Measurements from ENCODE around the gene FCHSD2. TPM values are rescaled to one million over a fixed set of nuclear protein-coding genes. Genes with fewer than 3 reads are reported as not detected.
A peak's percentile ranks its signal among the peaks of the same experiment; 100 is the strongest.

Gene FCHSD2
- total RNA-seq, result 10 to 100 TPM; 21.7 to 22.3 TPM

DNA sequence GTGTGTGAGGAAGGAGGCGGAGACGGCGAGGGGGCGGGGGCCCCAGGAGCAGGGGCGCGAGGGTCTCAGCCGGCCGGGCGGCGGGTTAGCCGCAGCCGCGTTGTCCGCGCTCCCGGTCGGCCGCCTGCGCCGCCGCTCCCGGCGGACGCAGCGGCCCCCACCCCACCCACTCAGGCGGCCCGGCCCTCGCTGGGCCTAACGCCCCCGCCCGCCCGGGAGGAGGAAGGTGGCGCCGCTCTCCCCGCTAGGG, at the start of gene FCHSD2:
TSS of gene FCHSD2 (minus strand) at position 191 of the 250 bp plus-strand sequence. CDS start 441 bp downstream, outside the sequence.
- no peaks in the 10 kb centered on the region for H3K27me3 Mint-ChIP-seq
- H3K9me3 Mint-ChIP-seq, result no peaks in the 10 kb centered on the region
- peaks cover 32% of the 10 kb centered on the region for H3K36me3 Mint-ChIP-seq (ENCODE audit: low read depth)
- H3K27ac Mint-ChIP-seq, result peak within 1 kb of the TSS; percentile 98
- ATAC-seq (replicated peaks), result no peak
- peak within 1 kb of the TSS; percentile 100 for H3K4me3 Mint-ChIP-seq
- peaks cover 30% of the 10 kb centered on the region for H3K4me1 Mint-ChIP-seq

DNA sequence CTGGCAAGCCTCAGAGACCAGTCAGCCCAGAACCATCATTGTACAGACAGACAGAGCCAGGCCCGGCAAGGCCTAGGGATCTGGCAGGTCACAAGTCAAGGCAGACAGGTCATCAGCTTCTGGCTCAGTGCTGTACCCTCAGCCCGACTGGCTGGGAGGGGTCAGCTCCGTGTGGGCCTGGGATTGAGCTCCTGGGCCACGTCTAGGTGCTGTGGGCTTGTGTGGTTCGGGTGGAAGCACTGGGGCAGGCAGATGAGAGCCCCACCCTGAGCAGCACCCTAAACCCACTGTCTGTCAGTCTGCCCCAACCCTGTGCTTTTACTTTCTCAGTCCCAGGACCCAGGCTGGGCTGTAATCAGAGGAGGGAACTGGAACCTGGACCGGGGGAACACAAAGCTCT, 49.0 kb upstream of the FCHSD2 start:
- Mint-ChIP-seq H3K4me1 (no peaks in the 10 kb centered on the region), H3K27ac (peak overlapping the region; percentile 14), H3K36me3 (ENCODE audit: low read depth) (no peaks in the 10 kb centered on the region), H3K4me3 (no peak overlapping the region), H3K27me3 (peaks cover 6% of the 10 kb centered on the region), H3K9me3 (no peaks in the 10 kb centered on the region)
- no peak for ATAC-seq (replicated peaks)

GRCh38 chr11:73190557-73190885, 48.4 kb upstream of the FCHSD2 start:
- H3K36me3 Mint-ChIP-seq (ENCODE audit: low read depth), result no peaks in the 10 kb centered on the region
- H3K27ac Mint-ChIP-seq, result peak overlapping the region; percentile 14
- no peaks in the 10 kb centered on the region for H3K9me3 Mint-ChIP-seq
- peaks cover 6% of the 10 kb centered on the region for H3K27me3 Mint-ChIP-seq
- H3K4me3 Mint-ChIP-seq, result no peak overlapping the region
- no peak for ATAC-seq (replicated peaks)
- H3K4me1 Mint-ChIP-seq, result no peaks in the 10 kb centered on the region

GRCh38 chr11:73189723-73190556, 47.8 kb upstream of the FCHSD2 start:
- H3K4me1 Mint-ChIP-seq, result no peaks in the 10 kb centered on the region
- no peaks in the 10 kb centered on the region for H3K9me3 Mint-ChIP-seq
- ATAC-seq (replicated peaks), result no peak
- no peak overlapping the region for H3K27ac Mint-ChIP-seq
- peaks cover 6% of the 10 kb centered on the region for H3K27me3 Mint-ChIP-seq
- no peak overlapping the region for H3K4me3 Mint-ChIP-seq
- H3K36me3 Mint-ChIP-seq (ENCODE audit: low read depth), result no peaks in the 10 kb centered on the region

- H3K4me1 Mint-ChIP-seq, result no peaks in the 10 kb centered on the region
- no peaks in the 10 kb centered on the region for H3K36me3 Mint-ChIP-seq (ENCODE audit: low read depth)
- peaks cover 6% of the 10 kb centered on the region for H3K27me3 Mint-ChIP-seq
- no peak overlapping the region for H3K4me3 Mint-ChIP-seq
- no peak for ATAC-seq (replicated peaks)
- H3K27ac Mint-ChIP-seq, result no peak overlapping the region
- no peaks in the 10 kb centered on the region for H3K9me3 Mint-ChIP-seq
Measured at GRCh38 chr11:73189315-73189714, 47.2 kb upstream of the FCHSD2 start.

- H3K27me3 Mint-ChIP-seq, result peaks cover 6% of the 10 kb centered on the region
- ATAC-seq (replicated peaks), result no peak
Measured at GRCh38 chr11:73188301-73188700, 46.2 kb upstream of the FCHSD2 start.

DNA sequence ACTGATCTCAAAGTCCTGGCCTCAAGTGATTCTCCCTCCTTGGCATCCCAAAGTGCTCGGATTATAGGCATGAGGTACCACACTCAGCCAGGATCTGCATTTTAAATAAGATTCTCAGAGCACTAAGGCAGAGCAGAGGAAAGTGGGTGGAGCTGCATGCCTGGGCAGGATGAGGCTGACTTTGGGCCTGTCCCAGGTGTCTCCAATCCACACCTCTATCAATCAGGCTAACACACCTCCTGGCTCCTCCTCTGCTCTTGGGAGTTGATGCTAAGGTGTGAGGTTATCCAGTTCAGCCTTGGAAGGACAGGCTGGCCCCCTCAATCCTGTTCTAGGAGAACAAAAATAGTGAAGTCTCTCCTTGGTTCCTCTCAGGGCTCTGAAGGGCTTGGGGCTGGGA, 45.7 kb upstream of the FCHSD2 start:
- Mint-ChIP-seq H3K4me1 (no peaks in the 10 kb centered on the region), H3K27me3 (peaks cover 10% of the 10 kb centered on the region), H3K36me3 (ENCODE audit: low read depth) (no peaks in the 10 kb centered on the region), H3K27ac (no peak overlapping the region), H3K4me3 (no peak overlapping the region), H3K9me3 (no peaks in the 10 kb centered on the region)
- no peak for ATAC-seq (replicated peaks)

More at GRCh38 chr11:73188301-73188700, 46.2 kb upstream of the FCHSD2 start:
- Mint-ChIP-seq H3K27ac (no peak overlapping the region), H3K4me1 (no peaks in the 10 kb centered on the region), H3K9me3 (no peaks in the 10 kb centered on the region), H3K36me3 (ENCODE audit: low read depth) (no peaks in the 10 kb centered on the region), H3K4me3 (no peak overlapping the region)

- peaks cover 10% of the 10 kb centered on the region for H3K27me3 Mint-ChIP-seq
- H3K9me3 Mint-ChIP-seq, result no peaks in the 10 kb centered on the region
- H3K27ac Mint-ChIP-seq, result no peak overlapping the region
- no peaks in the 10 kb centered on the region for H3K36me3 Mint-ChIP-seq (ENCODE audit: low read depth)
- no peak for ATAC-seq (replicated peaks)
- H3K4me3 Mint-ChIP-seq, result no peak overlapping the region
- H3K4me1 Mint-ChIP-seq, result no peaks in the 10 kb centered on the region
Measured at GRCh38 chr11:73186886-73187285, 44.8 kb upstream of the FCHSD2 start.

DNA sequence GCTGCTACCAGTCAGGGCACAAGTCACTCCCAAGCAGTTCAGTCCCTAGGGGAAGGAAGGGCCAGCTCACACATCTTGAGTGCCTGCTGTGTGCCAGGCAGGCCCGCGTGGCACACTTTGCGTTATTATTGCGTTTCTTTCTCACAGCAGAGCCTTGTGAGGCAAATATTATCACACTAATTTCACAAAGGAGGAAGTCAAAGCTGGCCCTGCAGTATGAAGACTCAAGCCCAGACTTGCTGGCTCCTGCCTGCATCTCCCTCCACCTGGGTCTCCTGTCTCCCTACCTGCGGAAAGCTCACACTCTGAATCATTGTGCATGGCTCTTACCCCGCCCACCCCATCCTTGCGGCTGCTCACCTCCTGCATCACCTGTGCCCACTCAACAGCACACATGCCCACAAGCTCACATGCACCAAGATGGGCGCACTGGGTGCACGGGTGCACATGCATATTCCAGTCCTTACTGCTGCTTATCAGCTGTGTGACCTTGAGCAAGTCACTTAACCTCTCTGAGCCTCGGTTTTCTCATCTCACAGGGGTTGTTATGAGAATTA, 44.3 kb upstream of the FCHSD2 start:
- H3K36me3 Mint-ChIP-seq (ENCODE audit: low read depth), result no peaks in the 10 kb centered on the region
- no peak for ATAC-seq (replicated peaks)
- no peaks in the 10 kb centered on the region for H3K9me3 Mint-ChIP-seq
- H3K27ac Mint-ChIP-seq, result no peak overlapping the region
- H3K4me3 Mint-ChIP-seq, result no peak overlapping the region
- no peaks in the 10 kb centered on the region for H3K4me1 Mint-ChIP-seq
- peaks cover 10% of the 10 kb centered on the region for H3K27me3 Mint-ChIP-seq

- peaks cover 10% of the 10 kb centered on the region for H3K27me3 Mint-ChIP-seq
- no peak overlapping the region for H3K4me3 Mint-ChIP-seq
- no peaks in the 10 kb centered on the region for H3K36me3 Mint-ChIP-seq (ENCODE audit: low read depth)
- no peak overlapping the region for H3K27ac Mint-ChIP-seq
- ATAC-seq (replicated peaks), result no peak
- H3K4me1 Mint-ChIP-seq, result no peaks in the 10 kb centered on the region
- no peaks in the 10 kb centered on the region for H3K9me3 Mint-ChIP-seq
Measured at GRCh38 chr11:73185680-73186293, 43.7 kb upstream of the FCHSD2 start.

DNA sequence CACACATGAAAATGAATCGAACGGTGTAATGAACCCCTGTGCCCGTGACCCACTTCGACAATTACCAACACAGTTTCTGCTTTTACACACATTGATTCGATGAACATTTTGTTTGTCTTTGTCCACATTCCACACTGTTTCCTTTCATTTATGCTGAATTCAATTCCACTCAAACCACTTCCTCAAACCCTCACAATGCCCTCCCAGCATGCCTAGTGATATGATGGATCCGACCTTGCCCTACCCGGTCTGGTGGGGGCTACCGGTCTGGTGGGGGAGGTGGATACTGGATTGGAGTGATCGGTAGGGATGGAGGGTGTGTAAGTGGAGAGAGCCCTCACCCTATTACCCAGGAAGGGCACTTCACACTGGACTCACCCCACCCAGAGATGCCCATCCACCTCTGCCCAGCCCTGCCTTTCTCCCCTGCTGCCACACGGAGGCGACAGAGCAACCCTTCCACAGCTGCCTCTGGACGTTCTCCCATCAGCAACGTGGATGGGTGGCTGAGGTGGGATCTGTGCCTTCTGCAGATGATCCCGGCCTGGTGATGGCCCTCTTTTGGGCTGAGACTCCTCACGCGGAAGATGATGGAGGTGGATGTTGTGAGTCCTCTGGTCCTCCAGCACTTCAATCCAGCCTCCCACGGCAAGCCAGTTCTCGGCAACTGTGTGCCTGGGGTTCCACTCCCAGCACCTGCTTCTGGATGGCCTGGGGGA, 43.0 kb upstream of the FCHSD2 start:
- Mint-ChIP-seq H3K4me3 (no peak overlapping the region), H3K27ac (no peak overlapping the region), H3K9me3 (no peaks in the 10 kb centered on the region), H3K36me3 (ENCODE audit: low read depth) (no peaks in the 10 kb centered on the region), H3K4me1 (no peaks in the 10 kb centered on the region), H3K27me3 (peaks cover 5% of the 10 kb centered on the region)
- peak; percentile 79 for ATAC-seq (replicated peaks)

- Mint-ChIP-seq H3K4me3 (no peak overlapping the region), H3K27me3 (peaks cover 4% of the 10 kb centered on the region), H3K4me1 (no peaks in the 10 kb centered on the region), H3K27ac (no peak overlapping the region), H3K36me3 (ENCODE audit: low read depth) (no peaks in the 10 kb centered on the region), H3K9me3 (no peaks in the 10 kb centered on the region)
- no peak for ATAC-seq (replicated peaks)
Measured at GRCh38 chr11:73182824-73183321, 40.8 kb upstream of the FCHSD2 start.

- no peak for ATAC-seq (replicated peaks)
- no peaks in the 10 kb centered on the region for H3K36me3 Mint-ChIP-seq (ENCODE audit: low read depth)
- H3K27me3 Mint-ChIP-seq, result peaks cover 4% of the 10 kb centered on the region
- no peaks in the 10 kb centered on the region for H3K9me3 Mint-ChIP-seq
- H3K27ac Mint-ChIP-seq, result no peak overlapping the region
- H3K4me3 Mint-ChIP-seq, result no peak overlapping the region
- H3K4me1 Mint-ChIP-seq, result no peaks in the 10 kb centered on the region
Measured at GRCh38 chr11:73178681-73179080, 36.6 kb upstream of the FCHSD2 start.

- Mint-ChIP-seq H3K9me3 (no peaks in the 10 kb centered on the region), H3K27me3 (peaks cover 1% of the 10 kb centered on the region), H3K4me3 (no peak overlapping the region), H3K36me3 (ENCODE audit: low read depth) (no peaks in the 10 kb centered on the region), H3K4me1 (no peaks in the 10 kb centered on the region), H3K27ac (no peak overlapping the region)
- peak; percentile 99 for ATAC-seq (replicated peaks)
Measured at GRCh38 chr11:73177778-73178539, 35.8 kb upstream of the FCHSD2 start.
